ENCODE results near the gene SWAP70. TPM values are rescaled to one million over a fixed set of nuclear protein-coding genes. Genes with fewer than 3 reads are reported as not detected.

SWAP70 gene
- total RNA-seq, 1 experiment from 2014 or later = 18.6 TPM

- H3K4me1 ChIP-seq (replicated peaks; ENCODE audit: insufficient read depth) = no peaks in the 10 kb centered on the region
- no peaks in the 10 kb centered on the region for H3K79me2 ChIP-seq (ENCODE audit: low read depth)
- intact Hi-C loops (cut with micrococcal nuclease; ENCODE audit: unreplicated experiment) = no loop called here
- no peaks in the 10 kb centered on the region for H3K9me2 ChIP-seq (ENCODE audit: insufficient read depth)
- no peak overlapping the region for H3K27ac ChIP-seq
- TF ChIP-seq CTCF (conservative IDR thresholded peaks at IDR 0.05) = no peak
- no peak for TF ChIP-seq EZH2 (IDR thresholded peaks at IDR 0.05; ENCODE audit: low read depth)
- H3K4me2 ChIP-seq = no peak overlapping the region
- BruUV-seq (replicated peaks) = no TSS peak
- no peaks in the 10 kb centered on the region for H3K27me3 ChIP-seq (ENCODE audit: insufficient read depth, low read depth)
- no peaks in the 10 kb centered on the region for H3K36me3 ChIP-seq (ENCODE audit: low read depth)
- no peak overlapping the region for H2AFZ ChIP-seq
- CTCF ChIA-PET = no interaction called here
- no peaks in the 10 kb centered on the region for H3K9me3 ChIP-seq (ENCODE audit: insufficient read depth, low read depth)
- H3F3A ChIP-seq (ENCODE audit: insufficient read depth, low read depth) = no peaks in the 10 kb centered on the region
- DNase-seq = no peak
- H3K4me3 ChIP-seq = no peak overlapping the region
- POLR2A ChIA-PET (ENCODE audit: unreplicated experiment) = interaction anchor here (0.8 kb wide), 1 partner anchor 179 kb away, joined by 4 read pairs; no protein-coding TSS in a partner anchor
- H4K20me1 ChIP-seq (ENCODE audit: insufficient read depth) = no peaks in the 10 kb centered on the region
These were observed 105.7 kb downstream of the SWAP70 start for GRCh38 chr11:9769621-9770020.

DNA sequence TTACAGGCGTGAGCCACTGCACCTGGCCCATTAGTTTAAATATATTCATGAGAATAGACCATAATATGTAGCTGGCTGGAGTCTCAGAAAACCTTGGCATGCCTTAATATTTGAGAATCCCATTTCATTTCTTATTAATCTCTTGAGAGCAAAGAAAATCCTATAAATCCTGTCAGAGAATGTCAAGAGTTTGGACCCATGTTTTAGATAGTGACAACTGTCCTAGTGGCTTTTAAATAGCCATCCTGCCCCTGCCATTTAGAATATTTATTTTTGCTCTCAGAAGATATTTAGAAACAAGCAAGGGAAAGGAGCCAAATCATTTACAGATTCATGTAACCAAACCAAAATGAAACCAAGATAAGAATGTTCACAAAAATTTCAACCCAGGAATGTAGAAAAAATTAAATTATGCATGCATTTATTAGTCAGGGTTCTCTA is 107.2 kb downstream of the SWAP70 start:
- H3K4me3 ChIP-seq = no peak overlapping the region
- TF ChIP-seq CTCF (conservative IDR thresholded peaks at IDR 0.05) (no peak), EZH2 (IDR thresholded peaks at IDR 0.05; ENCODE audit: low read depth) (no peak)
- H3K4me2 ChIP-seq = no peak overlapping the region
- no peaks in the 10 kb centered on the region for H3K4me1 ChIP-seq (replicated peaks; ENCODE audit: insufficient read depth)
- DNase-seq = no peak
- no peak overlapping the region for H2AFZ ChIP-seq
- BruUV-seq (replicated peaks) = no TSS peak
- no peaks in the 10 kb centered on the region for H3F3A ChIP-seq (ENCODE audit: insufficient read depth, low read depth)
- ChIA-PET POLR2A (ENCODE audit: unreplicated experiment) (no interaction called here), CTCF (no interaction called here)
- no peaks in the 10 kb centered on the region for H3K9me2 ChIP-seq (ENCODE audit: insufficient read depth)
- no peaks in the 10 kb centered on the region for H3K9me3 ChIP-seq (ENCODE audit: insufficient read depth, low read depth)
- no peaks in the 10 kb centered on the region for H4K20me1 ChIP-seq (ENCODE audit: insufficient read depth)
- no peak overlapping the region for H3K27ac ChIP-seq
- intact Hi-C loops (cut with micrococcal nuclease; ENCODE audit: unreplicated experiment) = no loop called here
- no peaks in the 10 kb centered on the region for H3K27me3 ChIP-seq (ENCODE audit: insufficient read depth, low read depth)
- H3K79me2 ChIP-seq (ENCODE audit: low read depth) = no peaks in the 10 kb centered on the region
- no peaks in the 10 kb centered on the region for H3K36me3 ChIP-seq (ENCODE audit: low read depth)

- ChIA-PET CTCF (no interaction called here), POLR2A (ENCODE audit: unreplicated experiment) (no interaction called here)
- intact Hi-C loops (cut with micrococcal nuclease; ENCODE audit: unreplicated experiment) = no loop called here
- Histone ChIP-seq H3F3A (ENCODE audit: insufficient read depth, low read depth) (no peaks in the 10 kb centered on the region), H3K36me3 (ENCODE audit: low read depth) (no peaks in the 10 kb centered on the region), H4K20me1 (ENCODE audit: insufficient read depth) (no peaks in the 10 kb centered on the region), H3K79me2 (ENCODE audit: low read depth) (no peaks in the 10 kb centered on the region), H3K4me1 (replicated peaks; ENCODE audit: insufficient read depth) (no peaks in the 10 kb centered on the region), H3K9me3 (ENCODE audit: insufficient read depth, low read depth) (no peaks in the 10 kb centered on the region), H3K27me3 (ENCODE audit: insufficient read depth, low read depth) (no peaks in the 10 kb centered on the region), H3K27ac (no peak overlapping the region), H2AFZ (no peak overlapping the region), H3K4me2 (no peak overlapping the region), H3K4me3 (no peak overlapping the region), H3K9me2 (ENCODE audit: insufficient read depth) (no peaks in the 10 kb centered on the region)
- no TSS peak for BruUV-seq (replicated peaks)
- TF ChIP-seq CTCF (conservative IDR thresholded peaks at IDR 0.05) (no peak), EZH2 (IDR thresholded peaks at IDR 0.05; ENCODE audit: low read depth) (no peak)
- no peak for DNase-seq
These were observed 108.3 kb downstream of the SWAP70 start for GRCh38 chr11:9772218-9772617.

All from PC-9 (cell line).